Glomerular visceral epithelial cell (primary cell): ENCODE data around the gene PDXP.
A peak's percentile ranks its signal among the peaks of the same experiment; 100 is the strongest.
"Not testable (repeated sequence)": the region's sequence is repeated elsewhere in the genome, so short reads cannot be mapped to it uniquely, and the experiment has no call there.

Source experiments
- DNase-seq: peaks from one replicate; pipeline ENCODE4 v3.0.0-alpha.2; 2016; ENCODE audit errors: extremely low spot score

The PDXP gene

GRCh38 chr22:37658133-37659065 is at the start of gene PDXP:
TSS of gene PDXP (plus strand) at chr22:37658723. CDS start at chr22:37658783, 60 bp downstream.
- DNase-seq = peak; percentile 100

- peak; percentile 37 for DNase-seq
Measured at GRCh38 chr22:37609240-37610152, 49.0 kb upstream of the PDXP start.

- not testable (repeated sequence) for DNase-seq
Measured at GRCh38 chr22:37610153-37610475, 48.4 kb upstream of the PDXP start.

- no peak for DNase-seq
Measured at GRCh38 chr22:37610480-37611129, 47.9 kb upstream of the PDXP start.

- DNase-seq = no peak
Measured at GRCh38 chr22:37611207-37611606, 47.3 kb upstream of the PDXP start.

- DNase-seq = no peak
Measured at GRCh38 chr22:37616201-37617083, 42.1 kb upstream of the PDXP start.

- no peak for DNase-seq
Measured at GRCh38 chr22:37617431-37617830, 41.1 kb upstream of the PDXP start.

- DNase-seq = no peak
Measured at GRCh38 chr22:37618072-37618656, 40.4 kb upstream of the PDXP start.

GRCh38 chr22:37618674-37619073 is 39.8 kb upstream of the PDXP start:
- DNase-seq = no peak

GRCh38 chr22:37619991-37620390 is 38.5 kb upstream of the PDXP start:
- DNase-seq = no peak

- DNase-seq = no peak
Measured at GRCh38 chr22:37621352-37621860, 37.1 kb upstream of the PDXP start.

- peak; percentile 64 for DNase-seq
Measured at GRCh38 chr22:37623075-37624016, 35.2 kb upstream of the PDXP start.

- DNase-seq = no peak
Measured at GRCh38 chr22:37624017-37624365, 34.5 kb upstream of the PDXP start.

- DNase-seq = no peak
Measured at GRCh38 chr22:37624876-37625275, 33.6 kb upstream of the PDXP start.

GRCh38 chr22:37625737-37626136 is 32.8 kb upstream of the PDXP start:
- no peak for DNase-seq

- DNase-seq = peak; percentile 75
Measured at GRCh38 chr22:37626144-37626543, 32.4 kb upstream of the PDXP start.

GRCh38 chr22:37626556-37627075 is 31.9 kb upstream of the PDXP start:
- DNase-seq = no peak

GRCh38 chr22:37627121-37627520 is 31.4 kb upstream of the PDXP start:
- no peak for DNase-seq

GRCh38 chr22:37627545-37627944 is 31.0 kb upstream of the PDXP start:
- DNase-seq = no peak
